Suprapubic skin (tissue), 4 donors: ENCODE measurements around the gene SPON2. TPM values are rescaled to one million over a fixed set of nuclear protein-coding genes. Genes with fewer than 3 reads are reported as not detected.

Experiments
- DNase-seq, 2 donors: peaks; one replicate each; pipeline ENCODE4 v3.0.0-alpha.2; 2019; ENCODE audit warnings: low spot score in 2 of 2
- H3K27ac ChIP-seq: fragments of 200-600 bp; sonication (generic); one replicate; pipeline ENCODE4 v1.5.1; 2019
- H3K27me3 ChIP-seq: fragments of 200-600 bp; sonication (generic); one replicate; pipeline ENCODE4 v1.5.1; 2019
- H3K36me3 ChIP-seq: fragments of 200-600 bp; sonication (generic); one replicate; pipeline ENCODE4 v1.5.1; 2019
- H3K4me1 ChIP-seq: fragments of 200-600 bp; sonication (generic); one replicate; pipeline ENCODE4 v1.5.1; 2019
- H3K4me3 ChIP-seq: fragments of 200-600 bp; sonication (generic); one replicate; pipeline ENCODE4 v1.5.1; 2019; ENCODE audit warnings: mild to moderate bottlenecking
- H3K9me3 ChIP-seq: fragments of 200-600 bp; sonication (generic); one replicate; pipeline ENCODE4 v1.5.1; 2019
- CTCF ChIP-seq, 2 donors: fragments of 200-600 bp in 1 of 2; fragments of 450-650 bp in 1 of 2; sonication (generic) in 1 of 2; IDR thresholded peaks; one replicate each; pipeline ENCODE4 v1.5.1; 2016 to 2019; ENCODE audit warnings: antibody characterized with exemption in 2 of 2, mild to moderate bottlenecking in 1 of 2, moderate library complexity in 1 of 2
- EP300 ChIP-seq: sonication (generic); formaldehyde crosslinking; IDR thresholded peaks from one replicate; pipeline ENCODE4 v1.6.1; 2017; ENCODE audit warnings: antibody characterized with exemption
- POLR2A ChIP-seq, 2 donors: fragments of 450-650 bp; IDR thresholded peaks; one replicate each; pipeline ENCODE4 v1.6.1; 2017; ENCODE audit warnings: antibody characterized with exemption in 2 of 2, mild to moderate bottlenecking in 2 of 2, moderate library complexity in 2 of 2
- POLR2AphosphoS5 ChIP-seq, 3 donors: sonication (generic); formaldehyde crosslinking; IDR thresholded peaks; one replicate each; pipeline ENCODE4 v1.6.1; 2017; ENCODE audit warnings: antibody characterized with exemption in 3 of 3
- WGBS: methylation state at CpG from one replicate; pipeline ENCODE4 v1.1.5; 2018; 5-methylcytosine and 5-hydroxymethylcytosine counted together
- total RNA-seq, 4 donors: library from RNA; depleted of rRNA; stranded (reverse); fragments of >200 nt; gene quantifications; one replicate each; pipeline ENCODE4 v1.1.0, GENCODE V29; 2016

Gene SPON2
- total RNA-seq, 4 donors from 2014 or later: 22.5 to 52.3 (median 31.8) TPM

- DNase-seq: no peak
- Histone ChIP-seq H3K27me3 (no peaks in the 10 kb centered on the region), H3K4me3 (no peak overlapping the region), H3K36me3 (peaks cover 59% of the 10 kb centered on the region), H3K4me1 (peaks cover 77% of the 10 kb centered on the region), H3K9me3 (no peaks in the 10 kb centered on the region), H3K27ac (peak overlapping the region; percentile 10)
- 57% methylated on average over 21 of the region's 21 CpGs for WGBS
- TF ChIP-seq POLR2A (IDR thresholded peaks at IDR 0.05): no peak
- no peak for TF ChIP-seq CTCF (IDR thresholded peaks at IDR 0.05)
- TF ChIP-seq POLR2AphosphoS5 (IDR thresholded peaks at IDR 0.05): no peak
- TF ChIP-seq EP300: no peak
These were observed 46.5 kb upstream of the SPON2 start for GRCh38 chr4:1218634-1219565.

- H3K27me3 ChIP-seq: no peaks in the 10 kb centered on the region
- WGBS: 96% methylated on average over 27 of the region's 27 CpGs
- H3K4me3 ChIP-seq: no peak overlapping the region
- no peak overlapping the region for H3K27ac ChIP-seq
- DNase-seq: no peak
- TF ChIP-seq POLR2AphosphoS5 (IDR thresholded peaks at IDR 0.05): no peak
- no peak for TF ChIP-seq POLR2A (IDR thresholded peaks at IDR 0.05)
- no peak for TF ChIP-seq EP300
- no peak for TF ChIP-seq CTCF (IDR thresholded peaks at IDR 0.05)
- H3K9me3 ChIP-seq: no peaks in the 10 kb centered on the region
- peaks cover 64% of the 10 kb centered on the region for H3K4me1 ChIP-seq
- H3K36me3 ChIP-seq: peaks cover 59% of the 10 kb centered on the region
These were observed 45.0 kb upstream of the SPON2 start for GRCh38 chr4:1217366-1217765.

- WGBS: 78% methylated on average over 21 of the region's 21 CpGs
- DNase-seq: peak in 1 of 2 donors; percentile 71
- Histone ChIP-seq H3K4me3 (no peak overlapping the region), H3K36me3 (peaks cover 61% of the 10 kb centered on the region), H3K27ac (no peak overlapping the region), H3K4me1 (peaks cover 64% of the 10 kb centered on the region), H3K27me3 (no peaks in the 10 kb centered on the region), H3K9me3 (no peaks in the 10 kb centered on the region)
- TF ChIP-seq POLR2AphosphoS5 (IDR thresholded peaks at IDR 0.05): no peak
- no peak for TF ChIP-seq POLR2A (IDR thresholded peaks at IDR 0.05)
These were observed 44.5 kb upstream of the SPON2 start for GRCh38 chr4:1216869-1217294.

- no peaks in the 10 kb centered on the region for H3K27me3 ChIP-seq
- H3K36me3 ChIP-seq: peaks cover 58% of the 10 kb centered on the region
- no peak overlapping the region for H3K27ac ChIP-seq
- no peaks in the 10 kb centered on the region for H3K9me3 ChIP-seq
- peaks cover 68% of the 10 kb centered on the region for H3K4me1 ChIP-seq
- H3K4me3 ChIP-seq: no peak overlapping the region
- DNase-seq: no peak
- 94% methylated on average over 3 of the region's 34 CpGs for WGBS
- TF ChIP-seq CTCF (IDR thresholded peaks at IDR 0.05) (no peak), POLR2AphosphoS5 (IDR thresholded peaks at IDR 0.05) (no peak), EP300 (no peak), POLR2A (IDR thresholded peaks at IDR 0.05) (no peak)
These were observed 43.8 kb upstream of the SPON2 start for GRCh38 chr4:1216076-1216614.

- WGBS: 40% methylated on average over 1 of the region's 31 CpGs
- Histone ChIP-seq H3K4me3 (no peak overlapping the region), H3K9me3 (no peaks in the 10 kb centered on the region), H3K27me3 (no peaks in the 10 kb centered on the region), H3K27ac (no peak overlapping the region), H3K4me1 (peaks cover 76% of the 10 kb centered on the region), H3K36me3 (peaks cover 58% of the 10 kb centered on the region)
- TF ChIP-seq CTCF (IDR thresholded peaks at IDR 0.05): no peak
- no peak for TF ChIP-seq POLR2AphosphoS5 (IDR thresholded peaks at IDR 0.05)
- no peak for TF ChIP-seq EP300
- DNase-seq: no peak
These were observed 43.0 kb upstream of the SPON2 start for GRCh38 chr4:1215141-1216075.
